A673 (cell line): ENCODE data around the gene MDGA2.

Experiments
- EZH2 ChIP-seq: fragments of 200-600 bp; sonication (generic); IDR thresholded peaks from 2 replicates; pipeline ENCODE4 v1.6.1; 2017; ENCODE audit warnings: borderline replicate concordance, low read depth, mild to moderate bottlenecking, mixed read lengths, antibody characterized with exemption, low read length; ENCODE audit not compliant: poor library complexity, severe bottlenecking
- TF ChIP-seq, protein P1 (sequence below): fragments of 300-800, 200-600 bp; sonication (generic); conservative IDR thresholded peaks from 2 replicates; pipeline ENCODE4 v1.5.1; 2017; ENCODE audit warnings: low read depth, mild to moderate bottlenecking, antibody characterized with exemption, low read length, moderate library complexity, mixed read lengths

DNA sequence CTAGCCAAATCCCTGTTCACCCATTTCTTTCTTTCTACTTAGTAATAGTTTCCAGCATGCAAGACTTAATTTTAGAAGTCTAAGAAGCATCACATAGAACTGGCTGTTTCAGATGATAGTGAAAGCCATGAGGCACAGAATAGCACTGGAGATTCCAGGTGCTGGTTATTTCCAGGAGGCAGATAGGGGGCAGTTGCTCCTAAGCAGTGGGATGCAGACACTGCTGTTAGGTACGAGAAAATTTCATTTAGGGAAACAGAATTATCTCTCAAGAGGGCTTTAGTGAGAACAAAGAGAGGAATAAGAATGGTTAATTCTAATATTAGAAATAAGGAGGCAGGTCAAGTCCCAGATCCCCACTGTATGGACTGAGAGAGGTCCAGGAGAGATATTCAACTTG, 3.6 kb upstream of the MDGA2 start:
- TF ChIP-seq, protein P1, sequence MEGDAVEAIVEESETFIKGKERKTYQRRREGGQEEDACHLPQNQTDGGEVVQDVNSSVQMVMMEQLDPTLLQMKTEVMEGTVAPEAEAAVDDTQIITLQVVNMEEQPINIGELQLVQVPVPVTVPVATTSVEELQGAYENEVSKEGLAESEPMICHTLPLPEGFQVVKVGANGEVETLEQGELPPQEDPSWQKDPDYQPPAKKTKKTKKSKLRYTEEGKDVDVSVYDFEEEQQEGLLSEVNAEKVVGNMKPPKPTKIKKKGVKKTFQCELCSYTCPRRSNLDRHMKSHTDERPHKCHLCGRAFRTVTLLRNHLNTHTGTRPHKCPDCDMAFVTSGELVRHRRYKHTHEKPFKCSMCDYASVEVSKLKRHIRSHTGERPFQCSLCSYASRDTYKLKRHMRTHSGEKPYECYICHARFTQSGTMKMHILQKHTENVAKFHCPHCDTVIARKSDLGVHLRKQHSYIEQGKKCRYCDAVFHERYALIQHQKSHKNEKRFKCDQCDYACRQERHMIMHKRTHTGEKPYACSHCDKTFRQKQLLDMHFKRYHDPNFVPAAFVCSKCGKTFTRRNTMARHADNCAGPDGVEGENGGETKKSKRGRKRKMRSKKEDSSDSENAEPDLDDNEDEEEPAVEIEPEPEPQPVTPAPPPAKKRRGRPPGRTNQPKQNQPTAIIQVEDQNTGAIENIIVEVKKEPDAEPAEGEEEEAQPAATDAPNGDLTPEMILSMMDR = no peak
- no peak for TF ChIP-seq EZH2
